Skin epidermis (tissue), 12 donors: ENCODE measurements around the gene ACOXL.

Experiments used
- H3K27ac ChIP-seq, 21 experiments: fragments of 200-600 bp; sonication (generic) in 11 of 21; one replicate each; pipeline ENCODE4 v1.5.0; 2020; ENCODE audit warnings: mild to moderate bottlenecking in 3 of 21, inconsistent platforms in 2 of 21, moderate library complexity in 2 of 21
- H3K4me3 ChIP-seq, 7 experiments: fragments of 200-600 bp; sonication (generic) in 2 of 7; one replicate each; pipeline ENCODE4 v1.5.0; 2020; ENCODE audit warnings: inconsistent platforms in 2 of 7, mild to moderate bottlenecking in 2 of 7, moderate library complexity in 1 of 7

Gene ACOXL

DNA sequence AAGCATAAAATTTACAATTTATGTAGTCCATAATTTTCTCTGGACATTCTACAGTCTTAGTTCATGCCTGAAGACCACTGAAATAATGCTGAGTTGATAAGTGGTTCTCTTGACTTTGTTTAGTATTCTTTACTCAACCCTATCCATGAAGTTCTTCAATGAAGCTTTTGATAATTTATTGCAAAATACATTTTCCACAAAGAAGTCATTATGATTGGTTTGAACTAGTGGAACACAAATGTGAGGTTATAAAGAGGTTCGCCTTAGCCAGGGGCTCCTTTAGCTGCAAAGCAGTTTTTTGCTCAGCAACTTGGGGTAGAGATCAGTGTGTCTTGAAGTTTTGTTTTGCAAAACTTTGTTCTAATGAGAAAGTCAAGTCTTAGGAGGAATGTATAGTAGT is 394.2 kb downstream of the ACOXL start:
- H3K4me3 ChIP-seq = no peak overlapping the region
- no peak overlapping the region for H3K27ac ChIP-seq

DNA sequence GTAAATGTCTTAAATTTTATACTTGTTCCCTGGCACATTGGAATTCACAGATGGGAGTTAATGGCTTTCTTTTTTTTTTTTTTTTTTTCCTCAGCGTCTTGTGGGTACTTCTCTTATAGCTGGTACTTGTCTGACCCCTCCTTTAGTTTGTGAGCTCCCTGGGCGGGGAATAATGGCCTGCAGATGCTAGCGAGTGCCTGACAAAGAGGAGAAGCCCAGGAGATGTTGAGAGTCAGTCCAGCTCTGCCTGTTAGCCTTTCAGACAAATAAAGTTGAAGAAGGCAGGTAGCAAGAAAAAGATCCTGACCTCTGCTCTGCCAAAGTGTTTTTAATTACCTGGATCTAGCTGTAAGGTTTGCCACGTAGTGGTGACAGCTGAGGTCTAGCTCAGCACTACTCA is 395.0 kb downstream of the ACOXL start:
- Histone ChIP-seq H3K27ac (no peak overlapping the region), H3K4me3 (no peak overlapping the region)

DNA sequence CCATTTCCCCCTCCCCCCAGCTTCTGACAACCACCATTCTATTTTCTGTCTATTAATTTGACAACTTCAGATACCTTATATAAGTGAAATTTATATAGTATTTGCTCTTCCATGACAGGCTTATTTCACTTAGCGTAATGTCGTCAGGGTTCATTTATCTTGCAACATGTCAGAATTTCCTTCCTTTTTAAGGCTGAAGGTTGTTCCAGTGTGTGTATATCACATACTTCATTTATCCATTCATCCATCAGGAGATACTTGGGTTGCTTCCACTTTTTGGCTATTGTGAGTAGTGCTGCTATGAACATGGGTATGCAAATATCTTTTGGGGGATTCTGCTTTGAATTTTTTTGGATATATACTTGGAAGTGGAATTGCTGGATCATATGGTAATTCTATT is 395.7 kb downstream of the ACOXL start:
- Histone ChIP-seq H3K4me3 (no peak overlapping the region), H3K27ac (no peak overlapping the region)

DNA sequence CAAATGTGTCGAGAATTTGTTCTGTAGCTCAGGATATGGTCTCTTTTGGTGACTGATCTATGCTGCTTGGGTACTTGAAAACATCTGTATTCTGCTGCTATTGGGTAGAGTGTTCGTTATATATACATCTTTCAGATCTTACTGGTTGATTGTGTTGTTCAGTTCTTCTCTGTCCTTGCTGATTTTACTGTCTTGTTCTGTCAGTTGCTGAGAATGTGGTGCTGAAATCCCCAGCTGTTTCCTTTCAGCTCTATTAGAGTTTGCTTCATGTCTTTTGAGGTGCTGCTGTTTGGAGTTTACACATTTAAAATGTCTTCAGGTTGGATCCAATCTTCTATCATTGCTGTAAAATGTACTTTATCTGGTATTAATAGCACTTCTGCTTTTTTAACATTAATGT is 401.2 kb downstream of the ACOXL start:
- Histone ChIP-seq H3K4me3 (no peak overlapping the region), H3K27ac (no peak overlapping the region)

DNA sequence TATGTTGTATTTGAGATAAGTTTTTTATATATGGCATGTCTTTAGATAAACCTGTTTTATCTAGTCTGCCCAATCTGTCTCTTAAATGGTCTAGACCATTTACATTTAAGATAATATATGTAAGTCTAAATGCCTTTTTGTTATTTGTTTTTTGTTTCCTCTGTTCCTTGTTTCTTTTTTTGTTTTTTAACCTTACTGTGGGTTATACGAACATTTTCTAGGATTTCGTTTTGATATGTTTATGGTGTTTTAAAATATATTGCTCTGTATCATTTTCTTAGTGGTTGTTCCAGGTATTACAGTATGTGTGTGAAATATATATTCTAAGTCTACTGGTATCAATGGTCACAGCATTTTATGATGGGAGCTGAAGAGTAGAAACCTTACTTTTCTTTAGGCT is 401.7 kb downstream of the ACOXL start:
- H3K4me3 ChIP-seq = no peak overlapping the region
- H3K27ac ChIP-seq = no peak overlapping the region

DNA sequence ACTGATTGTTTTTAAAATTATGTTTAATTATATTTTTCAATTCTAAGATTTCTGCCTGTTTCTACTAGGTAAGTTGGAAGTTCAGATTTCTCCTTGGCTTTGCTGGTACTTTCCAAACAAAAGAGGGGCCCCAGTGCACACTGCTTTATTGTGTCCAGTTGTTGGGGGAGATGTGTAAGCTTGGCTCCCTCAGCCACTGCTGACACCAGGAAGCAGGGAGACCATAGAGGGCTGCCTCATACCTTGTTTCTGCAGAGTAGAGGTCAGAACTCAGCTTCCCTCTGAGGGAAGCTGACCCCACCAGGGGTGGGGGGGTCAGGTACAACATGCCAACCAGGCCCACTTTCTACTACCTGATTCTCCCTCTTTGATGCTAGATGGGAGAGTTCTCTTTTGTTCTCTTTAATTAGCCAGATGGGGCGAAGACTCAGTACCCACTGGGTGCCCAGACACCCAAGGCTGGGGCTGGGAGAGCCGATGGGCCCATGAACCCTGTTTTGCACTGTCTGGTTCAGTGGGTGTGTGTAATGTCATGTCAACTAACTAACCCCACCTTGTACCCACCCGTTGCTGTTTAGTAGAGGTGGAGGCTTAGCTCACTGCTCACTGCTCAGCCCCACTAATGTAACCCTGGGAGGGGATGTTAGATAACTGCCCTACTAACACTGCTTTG is 403.0 kb downstream of the ACOXL start:
- no peak overlapping the region for H3K4me3 ChIP-seq
- no peak overlapping the region for H3K27ac ChIP-seq

DNA sequence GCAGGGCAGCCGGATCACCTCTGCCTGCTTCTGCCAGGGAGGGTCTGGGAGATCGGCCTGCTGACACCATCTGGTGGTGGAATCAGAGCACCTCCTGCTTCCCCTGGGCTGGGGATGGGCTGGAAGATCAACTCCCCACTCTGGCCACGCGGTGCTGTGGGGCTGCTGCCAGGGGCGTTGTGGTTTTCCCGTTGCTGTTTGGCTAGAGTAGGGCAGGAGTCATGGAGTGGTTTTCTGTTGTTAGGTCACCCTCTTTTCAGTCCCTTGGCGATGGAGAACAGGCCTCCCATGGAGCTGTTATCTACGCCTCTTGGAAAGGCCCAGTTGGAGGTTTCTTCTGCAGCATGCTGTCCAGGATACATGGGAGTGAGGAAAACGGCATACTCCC is 403.5 kb downstream of the ACOXL start:
- Histone ChIP-seq H3K27ac (no peak overlapping the region), H3K4me3 (no peak overlapping the region)

DNA sequence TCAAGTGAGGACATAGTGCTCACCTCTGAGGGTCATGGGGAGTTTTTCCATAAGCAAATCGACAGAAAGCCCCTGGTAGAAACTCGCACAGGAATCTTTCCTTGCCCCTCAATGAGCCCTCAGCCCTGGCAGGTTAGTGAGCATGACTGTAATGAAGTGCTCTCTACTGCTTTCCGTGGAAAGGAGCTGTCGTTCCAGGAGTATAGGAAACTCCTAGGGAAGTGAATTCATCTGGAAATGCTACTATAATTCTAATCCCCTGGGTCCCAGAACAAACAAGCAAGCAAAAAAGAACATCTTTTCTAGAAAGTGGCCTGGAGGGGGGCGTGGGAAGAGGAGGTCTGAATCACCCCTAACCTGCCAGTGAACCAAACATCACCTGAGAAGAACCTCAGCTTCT is 406.5 kb downstream of the ACOXL start:
- Histone ChIP-seq H3K4me3 (no peak overlapping the region), H3K27ac (no peak overlapping the region)

DNA sequence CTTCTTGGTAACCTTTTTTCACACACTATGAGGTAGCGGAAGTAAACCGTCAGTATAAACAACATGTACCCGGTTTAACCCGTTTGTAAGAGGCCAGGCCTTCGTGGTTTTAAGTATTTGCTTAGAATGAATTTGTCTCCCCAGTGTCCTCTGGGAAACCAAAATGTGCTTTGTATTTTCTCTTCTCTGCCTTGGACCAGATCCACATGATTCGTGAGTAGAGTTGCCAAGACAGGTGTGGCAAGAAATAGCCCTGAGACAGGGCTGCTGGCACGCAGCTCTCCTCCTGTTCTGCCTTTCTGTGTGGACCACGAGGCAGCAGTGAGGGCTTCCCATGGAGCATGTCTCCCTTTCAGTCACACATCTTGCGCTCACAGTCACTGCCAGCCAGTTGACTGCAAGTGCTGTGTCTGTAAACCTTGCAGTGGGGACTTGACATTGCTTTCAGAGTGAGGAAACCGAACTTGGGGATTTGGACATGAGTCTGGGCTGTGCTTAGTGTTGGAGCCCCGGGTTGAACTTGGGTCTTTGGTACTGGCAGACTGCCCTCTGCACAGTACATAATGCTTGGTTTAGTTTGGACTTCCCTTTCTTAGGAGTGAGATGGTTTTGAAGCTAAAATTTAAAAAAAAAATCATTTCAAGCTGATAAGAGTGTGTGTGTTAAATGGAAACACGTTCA is 407.4 kb downstream of the ACOXL start:
- H3K27ac ChIP-seq = peak overlapping the region in 1 of 21 experiments; percentile 62
- H3K4me3 ChIP-seq = no peak overlapping the region

DNA sequence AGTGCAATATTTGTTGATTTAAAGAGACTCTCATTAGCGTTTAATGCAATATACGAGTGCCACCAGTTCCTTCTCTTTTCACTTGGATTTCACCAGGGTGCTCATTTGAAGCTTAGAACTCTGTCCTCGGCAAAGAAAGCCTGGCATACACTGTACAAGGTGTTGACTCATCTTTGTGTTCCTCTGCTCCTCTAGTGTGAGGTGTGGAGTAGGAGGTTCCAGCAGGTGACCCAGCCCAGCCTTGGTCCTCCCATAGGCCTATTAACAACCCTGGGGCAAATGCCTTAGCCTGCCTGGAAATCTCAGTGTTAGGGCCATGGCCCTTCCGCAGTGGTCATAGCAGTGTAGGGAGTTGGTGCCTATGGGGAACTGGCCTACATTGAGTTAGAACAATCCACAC is 408.4 kb downstream of the ACOXL start:
- Histone ChIP-seq H3K27ac (no peak overlapping the region), H3K4me3 (no peak overlapping the region)

DNA sequence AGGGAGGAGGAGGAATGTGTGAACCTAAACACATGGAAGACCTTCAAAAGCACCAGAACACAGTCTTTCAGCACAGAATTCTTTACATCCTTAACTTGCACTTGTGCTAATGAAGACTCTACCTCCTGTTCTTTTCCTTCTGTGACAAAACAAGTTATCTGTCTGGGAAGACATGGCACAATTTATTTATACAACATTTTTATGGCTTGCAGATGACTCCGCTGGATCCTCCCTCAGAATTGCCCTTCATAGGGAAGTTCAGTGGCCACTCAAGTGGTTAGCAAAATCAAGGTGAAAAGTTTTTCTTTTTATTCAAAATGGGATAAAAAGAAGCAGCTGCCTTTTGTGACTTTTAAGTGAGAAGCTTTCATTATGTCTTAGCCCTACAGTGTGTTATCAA is 409.7 kb downstream of the ACOXL start:
- no peak overlapping the region for H3K27ac ChIP-seq
- no peak overlapping the region for H3K4me3 ChIP-seq

DNA sequence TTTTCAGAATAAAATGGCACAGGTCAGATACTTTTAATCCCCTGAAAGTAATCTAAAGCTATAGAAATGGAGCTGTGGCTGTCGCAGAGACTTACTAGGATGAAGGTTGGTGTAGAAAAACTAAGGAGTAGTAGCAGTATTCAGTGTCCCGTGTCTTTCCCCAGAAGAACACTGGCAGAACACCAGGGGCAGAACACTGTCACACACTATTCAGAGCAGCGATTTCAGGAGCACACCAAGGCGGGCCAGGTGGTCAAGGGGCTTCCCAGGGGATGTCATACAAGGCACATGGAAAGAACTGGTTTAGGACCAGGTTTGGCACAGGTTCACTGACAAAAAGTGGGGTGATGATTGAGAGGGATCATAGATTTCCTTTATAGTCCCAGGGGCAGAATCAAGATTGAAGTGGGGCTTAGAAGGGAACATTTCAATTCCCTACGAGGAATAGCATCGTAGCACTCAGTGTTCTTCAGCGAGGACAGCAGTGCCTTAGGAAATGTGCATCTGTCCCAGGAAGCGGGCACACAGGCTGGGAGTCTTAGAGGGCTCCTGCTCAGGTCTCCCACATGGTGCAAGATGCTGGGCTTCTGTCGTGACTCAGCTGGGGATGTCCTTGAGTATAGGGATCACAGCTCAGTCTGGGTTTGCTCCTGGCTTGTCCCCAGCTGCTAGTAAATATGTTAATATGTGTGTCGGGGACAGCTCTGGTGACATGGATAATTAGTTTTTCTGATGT is 410.9 kb downstream of the ACOXL start:
- H3K4me3 ChIP-seq = no peak overlapping the region
- H3K27ac ChIP-seq = no peak overlapping the region

DNA sequence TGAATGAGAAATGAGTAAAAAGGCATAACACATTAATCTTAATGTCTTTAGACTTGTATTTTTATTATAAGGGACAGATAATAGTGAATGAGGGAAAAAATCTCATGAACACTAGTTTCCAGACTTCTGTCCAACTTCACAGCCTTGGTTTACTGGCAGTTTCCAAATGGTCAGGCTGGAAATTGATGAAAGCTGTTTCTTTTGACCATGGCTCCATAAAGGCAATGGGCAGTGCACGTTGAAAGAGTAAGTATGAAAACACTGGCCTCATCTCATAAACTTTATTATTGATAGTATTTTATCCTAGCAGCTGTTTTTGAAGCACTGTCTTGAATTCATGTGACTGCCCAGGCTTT is 411.4 kb downstream of the ACOXL start:
- no peak overlapping the region for H3K27ac ChIP-seq

DNA sequence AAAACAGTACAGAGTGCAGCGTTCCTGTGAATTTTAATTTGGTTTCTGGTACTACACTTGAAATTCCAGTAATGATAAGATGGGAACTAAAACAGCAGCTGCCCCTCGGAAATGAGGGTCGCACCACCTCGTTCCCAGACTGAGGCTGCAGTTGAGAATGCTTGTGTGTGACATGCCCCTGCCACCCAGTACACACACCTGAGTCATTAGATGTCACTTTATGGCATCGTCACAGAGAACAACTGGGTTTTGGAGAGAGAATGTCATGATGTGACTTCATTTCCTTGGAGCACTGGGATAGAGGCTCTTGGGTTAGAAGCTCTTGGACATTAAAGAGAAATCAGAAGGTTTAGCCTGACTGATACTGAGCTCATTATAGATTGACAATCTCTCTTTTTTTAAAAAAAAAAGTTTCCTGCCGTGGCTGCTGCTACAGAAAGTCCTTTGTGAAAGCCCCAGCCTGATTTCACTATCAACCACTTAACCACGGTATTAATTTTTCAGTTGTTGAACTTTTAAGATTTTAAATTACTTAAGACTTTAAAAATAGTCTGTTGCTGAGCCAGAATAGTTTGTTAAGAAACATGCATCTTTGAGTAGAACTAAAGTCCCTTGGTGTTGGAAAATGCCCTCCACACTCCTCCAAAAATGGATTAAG is 412.9 kb downstream of the ACOXL start:
- H3K27ac ChIP-seq = no peak overlapping the region
- H3K4me3 ChIP-seq = no peak overlapping the region

More for the DNA sequence above, 411.4 kb downstream of the ACOXL start:
- H3K4me3 ChIP-seq = no peak overlapping the region

DNA sequence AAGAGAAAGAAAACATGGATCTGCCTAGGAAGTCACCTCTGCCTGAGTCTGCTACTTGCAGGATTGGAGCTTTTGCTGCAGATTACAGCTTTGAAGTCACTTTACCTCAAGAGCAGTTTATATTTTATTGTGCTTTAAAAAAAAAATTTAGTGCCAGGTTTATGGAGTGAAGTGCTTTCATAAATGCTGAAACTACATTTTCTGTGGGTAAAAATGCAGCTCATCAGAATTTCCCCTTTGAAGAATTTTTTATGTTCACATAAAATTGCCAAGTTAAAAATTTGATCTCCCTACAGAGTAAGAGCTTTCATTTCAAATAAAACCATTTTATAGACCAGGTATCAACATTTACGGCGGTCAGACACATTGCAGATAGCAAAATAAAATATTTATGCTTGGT is 413.6 kb downstream of the ACOXL start:
- Histone ChIP-seq H3K4me3 (no peak overlapping the region), H3K27ac (no peak overlapping the region)

DNA sequence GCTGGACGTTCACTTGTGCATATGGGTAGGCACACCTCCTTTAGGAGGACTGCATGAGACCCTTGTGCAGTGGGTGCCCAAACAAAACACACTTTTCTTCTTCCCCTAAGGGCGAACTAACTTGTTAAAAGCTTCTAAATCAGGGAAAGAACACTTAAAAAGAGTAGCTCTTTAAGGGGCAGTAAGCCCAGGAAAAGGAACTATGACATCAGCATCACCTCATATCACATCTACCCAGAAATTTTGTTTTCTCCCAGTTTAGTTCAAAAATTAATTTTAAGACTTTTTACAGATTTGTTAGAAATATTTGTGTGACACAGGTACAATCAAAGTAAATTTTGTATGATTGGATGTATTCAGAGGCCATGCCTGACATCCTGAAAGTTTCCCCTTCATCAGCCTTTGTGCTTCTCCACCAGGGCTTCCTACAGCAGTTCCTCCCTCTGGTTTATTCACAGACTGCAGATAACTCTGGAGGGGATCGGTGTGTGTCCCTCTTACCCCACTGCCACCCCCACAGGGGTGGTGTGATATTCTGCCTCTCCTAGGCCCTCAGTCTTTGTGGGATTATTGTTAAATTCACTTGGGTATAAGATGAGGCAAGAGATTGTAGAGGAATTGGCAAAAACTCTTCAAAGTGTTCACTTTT is 416.0 kb downstream of the ACOXL start:
- Histone ChIP-seq H3K27ac (no peak overlapping the region), H3K4me3 (no peak overlapping the region)

DNA sequence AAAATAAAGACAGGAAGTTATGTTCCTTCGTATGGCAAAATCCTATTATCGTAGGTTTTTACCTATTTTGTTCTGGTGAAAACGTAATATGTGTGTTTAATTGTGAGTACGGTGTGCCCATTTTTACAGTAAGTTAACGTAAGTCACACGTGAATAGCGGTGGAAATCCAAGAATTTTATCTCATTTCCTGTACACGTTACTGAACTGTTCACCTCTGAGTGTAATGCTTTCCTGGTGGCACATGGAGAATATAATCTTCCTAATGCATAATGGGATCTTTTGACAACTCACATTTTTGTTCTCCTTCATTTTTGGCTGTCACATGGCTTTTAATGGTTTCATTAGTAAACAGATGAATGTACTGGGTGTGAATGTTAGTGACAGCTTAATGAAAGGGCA is 416.6 kb downstream of the ACOXL start:
- no peak overlapping the region for H3K27ac ChIP-seq
- no peak overlapping the region for H3K4me3 ChIP-seq

DNA sequence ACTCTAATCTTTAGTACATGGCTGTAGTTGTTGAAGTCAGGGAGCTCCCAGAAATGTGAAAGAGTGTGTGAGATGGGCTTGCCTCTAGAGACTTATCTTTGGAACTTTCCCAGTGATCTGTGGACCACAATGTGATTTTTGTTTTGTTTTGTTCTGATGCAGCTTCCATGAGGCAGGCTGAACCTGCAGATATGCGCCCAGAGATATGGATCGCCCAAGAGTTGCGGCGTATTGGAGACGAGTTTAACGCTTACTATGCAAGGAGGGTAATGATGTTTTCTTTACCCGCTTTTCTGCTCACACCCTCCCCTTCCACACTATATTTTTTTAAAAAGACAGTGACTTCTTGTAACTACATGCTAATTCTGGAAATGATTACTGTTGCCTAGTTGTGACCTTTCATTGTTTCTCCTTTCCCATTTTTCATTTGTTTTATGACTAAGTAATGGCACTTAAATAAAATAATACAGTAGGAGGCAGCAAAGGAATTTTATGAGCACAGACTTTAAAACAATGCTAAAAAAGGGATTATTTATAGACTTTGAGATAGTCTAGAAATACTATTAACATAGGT is 417.6 kb downstream of the ACOXL start:
- no peak overlapping the region for H3K4me3 ChIP-seq

DNA sequence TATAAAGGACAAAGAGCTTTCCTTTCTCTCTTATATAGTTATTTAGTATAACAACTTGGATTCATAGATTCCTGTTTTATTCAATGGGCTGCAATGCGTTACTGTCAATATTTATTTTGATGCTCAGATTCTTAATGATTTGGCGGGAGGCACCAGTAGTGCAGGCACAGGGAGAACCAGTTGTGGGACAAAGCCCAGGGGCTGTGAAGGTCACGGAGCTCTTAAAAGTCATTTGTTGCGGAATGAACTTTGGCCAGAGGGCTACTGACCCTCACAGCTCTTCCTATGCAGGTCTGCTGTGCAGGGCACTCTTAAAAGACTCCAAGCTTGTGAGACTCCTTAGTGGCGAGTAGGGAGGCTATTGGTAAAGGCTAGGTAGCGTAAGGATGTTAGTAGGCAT is 422.4 kb downstream of the ACOXL start:
- H3K27ac ChIP-seq = no peak overlapping the region
- H3K4me3 ChIP-seq = no peak overlapping the region

More for the DNA sequence above, 417.6 kb downstream of the ACOXL start:
- H3K27ac ChIP-seq = no peak overlapping the region

DNA sequence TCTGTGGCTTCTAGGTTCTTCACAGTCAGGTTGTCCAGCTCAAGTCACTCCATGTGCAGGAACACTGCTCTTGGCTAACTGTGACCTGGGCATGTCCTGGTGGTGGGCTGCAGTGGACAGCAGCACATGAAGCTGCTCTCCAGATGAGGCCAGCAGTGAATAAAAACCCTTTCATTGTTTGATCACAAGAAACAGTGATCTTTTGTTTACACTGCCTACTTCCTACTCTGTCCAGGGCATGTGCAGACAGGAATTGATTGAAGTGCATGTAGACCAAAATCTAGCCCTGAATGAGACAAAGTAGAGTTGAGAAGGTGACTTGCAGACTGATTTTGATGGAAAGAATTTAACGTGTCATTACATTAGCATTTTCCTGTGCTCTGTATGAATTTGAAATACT is 423.2 kb downstream of the ACOXL start:
- Histone ChIP-seq H3K27ac (peak overlapping the region in 2 of 21 experiments; percentile 0 to 42), H3K4me3 (no peak overlapping the region)
